Activated naive CD4-positive, alpha-beta T cell (primary cell): ENCODE data around the gene DNAJB12.
"Not testable (repeated sequence)": the region's sequence is repeated elsewhere in the genome, so short reads cannot be mapped to it uniquely, and the experiment has no call there.

Source experiments
- DNase-seq, 4 experiments: peaks; one replicate each; lab custom pipeline; 2025; lab: John Stamatoyannopoulos, UW

The DNAJB12 gene

DNA sequence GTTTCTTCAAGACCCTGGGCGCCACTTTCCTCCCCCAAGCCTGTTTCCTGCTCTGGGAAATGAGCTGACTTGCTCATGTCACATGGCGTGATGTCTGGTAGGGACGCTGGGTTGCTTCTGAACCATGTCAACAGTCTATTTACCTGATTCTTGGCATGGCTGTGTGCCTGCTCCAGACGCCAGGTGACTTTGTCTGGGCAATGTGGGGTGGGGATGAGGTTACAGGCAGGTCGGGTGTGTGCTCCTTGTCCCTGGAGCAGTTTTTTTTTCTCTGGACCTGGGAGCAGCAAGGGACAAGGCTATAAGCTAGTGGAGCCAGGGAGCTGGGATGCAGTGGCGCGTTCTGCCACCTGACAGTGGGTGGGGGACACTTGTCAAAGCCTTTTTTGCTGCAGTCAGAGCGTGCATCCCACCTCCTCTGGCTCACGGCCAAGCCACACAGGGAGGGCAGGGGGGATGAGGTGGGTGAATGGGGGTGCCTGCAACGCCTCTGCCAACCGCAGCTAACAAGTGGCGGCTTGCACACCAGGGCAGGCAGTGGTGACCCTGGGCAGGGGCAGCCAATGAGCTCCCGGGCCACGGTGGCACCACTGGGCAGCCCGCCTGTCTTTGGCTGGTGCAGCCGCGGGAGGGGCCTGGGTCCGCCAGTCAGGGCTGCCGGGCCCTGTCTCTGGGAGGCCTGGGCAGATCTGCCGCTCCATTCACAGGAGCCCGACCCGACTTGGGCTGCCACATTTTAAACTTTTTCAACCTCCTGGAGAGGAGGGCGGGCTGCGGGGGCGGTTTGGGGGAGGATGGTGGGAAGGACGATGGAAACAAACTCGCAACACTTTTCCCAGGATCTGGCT lies 22.9 kb downstream of the DNAJB12 start:
- peak; percentile 32 to 80 (median 63) for DNase-seq

DNA sequence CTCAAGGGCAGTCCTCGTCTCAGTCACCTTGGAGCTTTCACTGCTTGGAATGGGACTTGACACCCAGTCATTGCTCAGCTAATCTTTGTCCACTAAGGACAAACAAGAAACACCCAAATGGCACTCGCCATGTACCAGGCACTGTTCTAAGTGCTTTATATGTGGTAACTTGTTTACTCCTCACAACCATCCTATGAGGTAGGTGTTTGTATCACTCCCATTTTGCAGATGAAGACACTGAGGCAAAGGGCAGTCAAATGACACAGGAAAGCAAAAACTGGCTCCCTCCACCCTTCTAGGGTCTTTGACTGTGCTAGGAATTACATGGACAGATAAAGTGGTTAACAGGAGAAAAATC lies 24.7 kb downstream of the DNAJB12 start:
- DNase-seq = no peak

- DNase-seq = no peak
These were observed 25.2 kb downstream of the DNAJB12 start for GRCh38 chr10:72329290-72330068.

DNA sequence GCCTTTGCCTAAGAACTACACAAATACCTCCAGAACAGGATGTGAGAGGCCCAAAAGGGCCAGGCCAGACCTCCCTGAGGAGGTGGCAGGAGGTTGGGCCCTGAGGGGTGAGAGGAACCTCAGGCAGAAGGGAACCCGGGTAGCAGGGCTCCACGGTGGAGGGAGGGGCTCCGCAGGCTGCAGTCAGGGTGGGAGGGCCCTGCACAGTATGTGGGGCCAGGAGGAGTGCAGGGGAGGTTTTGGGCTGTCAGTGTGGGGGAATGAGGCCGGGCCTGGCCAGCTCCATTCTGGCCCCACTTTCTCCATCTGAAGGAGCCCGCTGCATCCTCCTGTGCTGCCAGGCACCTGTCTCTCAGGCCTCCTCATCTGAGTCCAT lies 25.9 kb downstream of the DNAJB12 start:
- no peak for DNase-seq

DNA sequence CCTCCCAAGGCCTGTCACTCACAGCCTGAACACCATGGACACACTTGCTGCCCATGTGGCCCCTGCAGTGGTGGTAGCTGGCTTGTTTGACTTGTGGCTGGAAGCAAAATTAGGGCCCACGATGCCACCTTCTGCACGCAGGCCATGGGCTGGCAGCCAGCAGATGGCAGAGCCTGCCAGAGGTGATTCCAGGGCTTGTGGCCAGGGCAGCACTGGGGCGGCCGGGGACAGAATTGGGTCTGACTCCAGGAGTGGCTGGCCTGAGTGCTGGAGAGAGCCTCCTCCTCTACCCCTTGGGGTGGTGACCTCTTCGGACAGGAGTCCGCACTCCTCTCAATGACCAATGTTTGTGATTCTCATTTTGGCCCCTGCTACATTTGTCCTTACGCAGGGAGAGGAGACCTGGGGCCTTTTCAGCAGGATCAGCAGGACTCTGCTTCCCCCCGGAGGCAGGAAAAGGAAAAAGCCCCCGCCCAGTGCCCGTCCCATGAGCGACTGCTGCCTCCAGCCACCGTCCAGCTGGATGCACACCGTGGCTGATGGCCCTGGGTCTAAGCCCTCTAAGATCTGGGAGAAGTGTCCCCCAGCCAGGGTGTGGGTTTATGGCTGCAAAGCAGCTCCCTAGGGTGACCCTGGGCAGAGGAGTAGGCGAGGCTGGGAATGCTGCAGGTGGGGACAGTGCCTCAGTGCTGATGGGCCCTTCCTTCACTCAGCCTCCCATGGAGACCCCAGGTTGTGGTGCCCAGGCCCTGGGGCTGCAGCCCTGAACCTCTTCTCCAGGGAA lies 26.5 kb downstream of the DNAJB12 start:
- DNase-seq = no peak

GRCh38 chr10:72326665-72327603 lies 27.8 kb downstream of the DNAJB12 start:
- DNase-seq = peak in 2 of 4 experiments; percentile 36 to 37

- DNase-seq = not testable (repeated sequence)
These were observed 29.2 kb downstream of the DNAJB12 start for GRCh38 chr10:72325243-72326175.

GRCh38 chr10:72323771-72324191 lies 30.9 kb downstream of the DNAJB12 start:
- DNase-seq = no peak

GRCh38 chr10:72323108-72323749 lies 31.5 kb downstream of the DNAJB12 start:
- DNase-seq = no peak

DNA sequence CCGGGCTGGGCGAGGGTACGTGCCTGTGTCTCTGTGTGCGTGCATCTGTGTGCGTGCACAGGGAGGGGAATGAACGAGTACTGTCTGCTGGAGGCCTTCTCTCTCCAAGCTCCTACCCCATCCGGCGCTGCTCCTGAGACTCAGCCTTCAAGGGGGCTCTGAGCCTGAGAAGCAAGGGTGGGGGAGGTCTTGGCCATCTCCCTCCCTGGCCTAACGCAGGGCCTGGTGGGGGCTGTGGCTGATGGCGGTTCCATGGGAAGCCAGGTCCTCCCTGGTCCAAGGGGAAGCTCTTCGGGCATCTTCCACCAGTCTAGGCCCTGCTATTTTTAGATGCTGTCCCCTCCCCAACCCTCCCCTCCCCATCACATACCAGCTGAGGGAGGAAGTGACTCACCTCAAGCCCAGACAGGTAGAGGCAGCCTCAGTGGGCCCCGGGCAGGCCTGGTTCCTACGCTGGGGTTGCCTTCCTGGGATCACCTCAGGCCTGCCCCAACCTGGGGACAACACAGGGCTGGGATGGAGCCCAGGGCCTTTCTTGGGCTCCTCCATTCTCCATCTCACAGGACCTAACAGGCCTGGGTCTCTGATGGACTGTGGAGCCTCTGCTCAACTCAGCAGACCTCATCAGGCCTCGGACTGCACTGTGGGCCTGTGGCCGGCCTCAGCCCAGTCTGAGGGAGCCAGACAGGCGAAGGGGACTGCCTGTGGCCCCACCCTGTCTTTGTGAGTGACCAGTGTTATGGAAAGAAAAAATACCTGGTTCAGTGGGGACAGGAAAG lies 32.2 kb downstream of the DNAJB12 start:
- DNase-seq = peak in 2 of 4 experiments; percentile 44 to 56

- DNase-seq = no peak
These were observed 32.8 kb downstream of the DNAJB12 start for GRCh38 chr10:72322030-72322279.

DNA sequence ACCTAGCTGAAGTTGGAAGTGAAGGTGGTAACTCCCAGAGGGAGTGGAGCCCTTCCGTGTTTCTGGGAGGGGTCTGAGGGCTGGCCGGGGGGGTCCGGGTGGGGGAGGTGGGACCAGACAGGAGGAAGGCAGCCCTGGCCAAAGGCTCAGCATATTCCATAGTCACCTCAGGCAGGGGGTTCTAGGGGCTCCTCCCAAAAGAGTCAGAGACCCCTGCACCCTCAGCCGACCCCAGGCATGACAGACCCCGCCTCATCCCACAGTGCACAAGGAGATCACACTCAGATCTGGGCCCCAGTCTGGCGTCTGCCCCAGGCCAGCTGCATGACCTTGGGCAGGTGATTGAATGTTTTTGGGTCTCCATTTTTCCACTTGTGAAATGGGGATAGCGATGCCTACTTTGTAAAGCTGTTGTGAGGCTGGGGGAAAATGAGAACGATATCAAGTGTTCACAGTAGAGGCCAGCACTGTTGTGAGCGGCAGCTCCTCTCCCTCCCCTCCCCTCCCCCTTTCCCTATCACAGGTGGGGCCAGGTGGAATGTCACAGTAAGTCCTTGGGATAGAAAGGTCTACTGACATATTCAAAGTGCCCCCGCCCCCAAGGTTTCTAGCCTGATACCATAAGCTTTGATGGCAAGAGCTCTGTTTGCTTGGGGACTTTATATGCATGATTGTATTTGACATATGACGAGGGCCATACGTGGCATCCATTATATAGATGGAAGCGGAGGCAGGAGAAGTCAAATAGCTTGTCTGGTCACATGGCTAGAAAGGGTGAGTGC lies 33.3 kb downstream of the DNAJB12 start:
- DNase-seq = no peak

- DNase-seq = peak in 3 of 4 experiments; percentile 30 to 45 (median 32)
These were observed 34.0 kb downstream of the DNAJB12 start for GRCh38 chr10:72320676-72321247.

DNA sequence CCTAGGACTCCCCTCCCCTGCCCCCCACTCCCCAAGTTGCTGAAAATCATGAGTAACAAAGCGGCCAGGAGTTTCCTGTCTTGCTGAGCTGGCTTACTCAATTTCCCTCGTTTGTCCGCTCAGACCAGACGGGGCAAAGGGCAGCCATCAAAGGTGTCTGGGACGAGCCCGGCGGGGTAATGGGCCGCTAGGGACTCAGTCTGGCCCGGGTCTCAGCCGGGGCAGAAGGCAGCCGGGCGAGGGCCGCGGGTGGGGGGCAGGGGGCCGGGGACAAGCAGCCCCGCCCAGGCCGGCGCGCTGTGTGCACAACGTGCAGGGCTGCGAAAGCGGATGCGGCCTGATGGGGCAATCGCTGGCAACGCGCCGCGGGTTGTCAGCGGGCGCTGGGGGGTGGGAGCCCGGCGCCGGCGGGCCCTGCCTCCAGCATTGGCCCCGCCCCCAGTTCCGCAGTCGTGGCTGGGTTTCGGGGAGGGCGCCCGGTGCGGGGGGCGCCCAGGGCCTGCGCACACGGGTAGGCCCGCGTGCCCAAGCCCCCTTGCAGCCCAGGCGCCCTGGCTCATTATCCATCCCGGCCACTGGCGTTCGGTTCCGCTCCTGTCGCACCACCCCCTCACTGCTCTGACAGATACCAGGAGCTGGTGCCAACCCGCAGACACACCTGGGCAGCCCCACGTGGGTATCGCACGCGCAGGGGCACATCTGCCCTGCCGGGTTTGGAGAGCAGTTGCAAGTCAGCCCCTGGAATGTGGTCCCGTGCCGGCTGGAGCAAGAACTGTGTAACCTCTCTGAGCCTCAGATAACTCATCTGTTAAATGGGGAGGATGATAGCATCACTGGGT lies 35.1 kb downstream of the DNAJB12 start:
- peak; percentile 59 to 87 (median 70) for DNase-seq

DNA sequence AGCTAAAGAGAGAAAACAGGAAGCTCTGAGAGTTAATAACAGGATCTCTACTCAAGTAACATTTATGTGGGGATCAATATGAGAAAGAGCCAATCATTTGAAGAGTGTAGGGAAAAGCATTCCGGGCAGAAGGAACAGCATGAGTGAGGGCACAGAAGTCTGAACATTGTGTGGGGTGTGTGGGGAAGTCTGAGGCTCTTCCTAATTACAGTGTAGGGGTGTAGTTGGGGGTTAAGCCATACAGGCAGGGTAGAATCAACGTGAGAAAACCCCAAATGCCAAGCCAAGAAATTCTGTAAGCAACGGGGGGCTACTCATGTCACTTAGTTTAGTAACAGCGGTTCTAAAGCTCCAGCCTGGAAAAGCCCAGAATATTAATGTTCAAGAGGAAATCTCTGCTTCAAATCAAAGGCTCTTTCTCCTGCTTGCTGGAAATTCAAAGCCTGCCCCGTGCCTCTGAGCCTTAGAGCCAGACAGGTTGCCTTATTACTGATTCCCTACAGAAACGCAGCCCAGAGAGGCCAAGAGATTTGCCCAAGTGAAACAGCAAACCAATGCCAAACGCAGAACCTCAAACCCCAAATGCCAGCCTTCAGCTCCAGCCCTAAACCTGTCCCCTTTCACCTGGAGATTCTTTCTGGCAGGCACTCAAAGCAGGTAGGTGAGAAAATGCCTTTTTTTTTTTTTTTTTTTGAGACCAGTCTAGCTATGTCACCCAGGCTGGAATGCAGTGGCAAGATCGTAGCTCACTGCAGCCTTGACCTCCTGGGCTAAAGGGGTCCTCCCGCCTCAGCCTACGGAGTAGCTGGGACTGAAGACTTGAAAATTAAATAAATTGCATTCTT lies 36.1 kb downstream of the DNAJB12 start:
- no peak for DNase-seq
